HuH-7.5 (cell line): Measurements from ENCODE around the gene BTBD9.

ENCODE experiments used
- DNase-seq: peaks from one replicate; pipeline ENCODE4 v3.0.0; 2011; ENCODE audit warnings: low spot score

BTBD9 gene

DNA sequence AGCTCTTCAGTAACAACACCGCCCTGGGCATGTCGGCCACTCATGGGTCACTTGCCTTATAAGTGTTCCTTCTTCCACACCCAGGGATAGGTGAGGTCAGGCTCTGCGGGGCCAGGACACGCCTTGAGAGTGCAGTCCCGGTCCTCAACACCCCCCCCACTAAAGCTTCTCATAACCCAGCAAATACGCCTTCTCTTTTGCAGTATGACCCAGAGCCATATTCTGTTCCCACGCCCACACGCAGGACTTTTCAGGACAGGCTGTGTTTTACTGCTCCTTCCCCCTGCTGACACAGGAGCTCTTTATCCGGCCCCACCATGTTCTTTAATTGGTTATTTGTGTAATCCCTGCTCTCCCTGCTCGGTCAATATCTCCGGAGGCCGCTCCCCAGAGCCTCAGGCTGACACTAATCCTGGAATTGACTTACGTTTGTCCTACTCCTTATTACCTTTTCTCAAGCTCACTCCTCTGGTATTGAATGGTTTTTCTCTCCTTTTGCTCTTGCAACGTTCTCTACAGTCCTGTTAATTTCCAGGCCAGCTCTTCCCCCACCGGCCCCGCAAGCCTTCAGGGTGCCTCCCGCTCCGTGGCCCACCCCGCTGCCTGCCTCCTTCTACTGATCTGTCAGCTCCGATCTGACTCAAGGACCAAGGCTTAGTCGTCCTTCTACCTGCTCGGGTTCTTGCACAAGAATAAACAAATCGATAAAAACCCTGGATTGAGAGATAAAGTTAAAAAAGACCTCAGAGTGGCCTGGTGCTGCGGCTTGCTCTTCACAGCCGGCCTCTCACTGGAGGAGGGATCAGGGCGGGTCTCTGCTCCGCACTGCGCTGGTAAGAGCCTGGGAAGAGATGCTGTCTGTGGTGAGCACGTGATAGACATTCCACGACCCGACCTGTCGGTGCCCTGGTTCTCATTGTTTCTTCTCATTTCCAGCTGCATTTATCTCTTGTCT lies 462.7 kb downstream of the BTBD9 start:
- peak; percentile 57 for DNase-seq

GRCh38 chr6:38175786-38176185 lies 463.9 kb downstream of the BTBD9 start:
- no peak for DNase-seq

- DNase-seq, result no peak
Measured at GRCh38 chr6:38174806-38175495, 464.8 kb downstream of the BTBD9 start.

DNA sequence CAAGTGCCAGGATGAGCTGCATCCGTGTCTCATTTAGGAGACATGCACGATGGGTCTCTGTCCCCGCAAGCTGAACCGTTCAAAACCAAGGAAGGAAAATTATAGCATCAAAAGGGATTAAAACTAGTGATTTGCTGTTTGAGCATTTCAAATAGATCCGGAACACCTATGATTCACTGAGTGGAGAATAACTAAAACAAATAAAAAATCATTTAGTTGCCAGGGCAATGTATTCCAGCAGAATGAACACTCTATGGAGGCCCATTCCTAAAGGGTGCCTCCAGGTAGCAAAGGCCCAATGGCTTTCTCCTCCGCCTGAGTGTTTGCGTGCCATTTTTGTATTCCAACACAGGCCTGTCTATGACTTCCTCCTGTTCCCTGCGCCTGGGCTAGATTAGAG lies 465.4 kb downstream of the BTBD9 start:
- no peak for DNase-seq

- DNase-seq, result no peak
Measured at GRCh38 chr6:38173909-38174308, 465.8 kb downstream of the BTBD9 start.

DNA sequence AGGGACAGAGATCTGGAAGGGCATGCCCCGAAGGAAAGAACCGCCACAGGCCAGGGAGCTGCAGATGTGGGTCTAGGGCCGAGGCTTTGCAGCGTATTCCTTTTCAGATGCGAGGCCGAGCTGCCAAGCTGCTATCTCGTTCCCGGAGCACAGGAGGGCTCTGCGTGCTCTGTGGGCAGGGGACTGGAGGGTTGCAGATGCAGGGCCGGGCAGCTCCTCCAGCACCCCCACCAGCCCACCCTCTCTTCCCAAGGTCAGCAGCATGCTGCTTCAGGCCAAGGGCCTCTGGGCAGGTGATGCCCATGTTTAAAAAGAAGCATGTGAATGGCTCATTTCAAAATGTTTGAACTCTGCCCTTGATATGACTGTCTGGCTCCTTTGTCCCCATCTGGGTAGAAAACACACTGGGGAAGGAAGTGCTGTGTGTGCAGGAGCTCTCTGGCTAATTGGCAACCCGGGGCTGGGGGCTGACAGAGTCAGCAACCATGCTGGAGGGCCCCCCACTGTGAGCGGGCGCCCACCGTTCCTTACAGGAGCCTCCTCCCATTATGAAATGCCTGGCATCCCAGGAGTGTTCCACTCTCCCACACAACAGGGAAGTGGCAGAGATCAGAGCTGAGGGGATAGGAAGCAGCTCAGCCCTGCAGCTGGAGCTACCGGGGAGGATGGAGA lies 466.9 kb downstream of the BTBD9 start:
- DNase-seq, result no peak

GRCh38 chr6:38171997-38172738 lies 467.6 kb downstream of the BTBD9 start:
- DNase-seq, result no peak

DNA sequence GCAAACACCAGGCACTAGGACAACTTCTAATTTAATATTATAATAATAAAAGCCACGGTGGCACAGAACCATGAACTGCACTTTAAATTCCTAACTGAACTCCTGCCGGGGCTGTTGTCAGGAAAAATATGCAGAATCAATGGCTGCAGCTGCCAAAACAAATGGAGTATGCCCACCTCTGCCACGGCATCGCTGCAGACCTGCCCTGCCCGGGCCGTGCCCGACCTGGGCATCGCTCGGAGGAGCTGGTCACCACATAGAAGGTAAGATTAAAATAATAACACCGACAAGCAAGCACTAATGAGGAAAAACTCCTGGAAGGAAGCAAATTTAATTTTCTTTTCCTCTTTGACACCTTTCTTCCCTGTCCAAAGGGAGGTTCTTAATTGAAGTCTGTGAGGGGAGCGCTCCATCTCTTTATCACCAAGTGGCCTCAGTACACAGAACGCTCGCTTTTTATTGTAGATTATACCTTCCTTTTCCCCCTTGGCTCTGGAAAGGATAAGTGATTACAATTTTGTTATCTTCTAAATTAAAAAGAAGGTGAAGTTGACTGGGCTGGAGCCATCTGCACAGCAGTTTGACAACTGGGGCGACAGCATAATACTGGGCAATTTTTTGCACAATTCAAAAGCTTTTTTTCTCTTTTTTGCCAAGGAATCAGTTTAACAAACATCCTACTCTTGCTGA lies 468.9 kb downstream of the BTBD9 start:
- DNase-seq, result no peak

- no peak for DNase-seq
Measured at GRCh38 chr6:38169977-38170526, 469.7 kb downstream of the BTBD9 start.

GRCh38 chr6:38169221-38169976 lies 470.3 kb downstream of the BTBD9 start:
- no peak for DNase-seq

DNA sequence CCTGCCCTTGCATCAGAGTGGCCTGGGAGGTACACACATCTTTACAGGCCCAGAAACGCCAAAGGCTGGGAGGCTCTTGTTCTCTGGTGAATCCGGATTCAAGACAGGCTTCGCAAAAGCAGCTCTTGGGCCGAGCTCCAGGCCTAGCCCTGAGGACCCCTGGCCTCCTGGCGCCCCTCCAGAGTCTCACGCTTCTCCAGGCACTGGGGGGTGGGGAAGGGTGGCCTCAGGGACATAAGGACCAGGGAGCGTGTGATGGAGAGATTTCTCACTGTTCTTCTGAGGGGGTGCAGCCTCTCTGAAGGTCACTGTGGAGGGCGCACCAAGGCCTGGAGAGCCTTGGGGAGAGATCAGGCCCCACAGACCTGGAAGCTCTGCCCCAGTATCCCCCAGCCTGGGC lies 471.0 kb downstream of the BTBD9 start:
- DNase-seq, result no peak

- no peak for DNase-seq
Measured at GRCh38 chr6:38168126-38168525, 471.6 kb downstream of the BTBD9 start.

GRCh38 chr6:38167598-38167997 lies 472.1 kb downstream of the BTBD9 start:
- DNase-seq, result no peak

GRCh38 chr6:38166411-38167240 lies 473.1 kb downstream of the BTBD9 start:
- no peak for DNase-seq

DNA sequence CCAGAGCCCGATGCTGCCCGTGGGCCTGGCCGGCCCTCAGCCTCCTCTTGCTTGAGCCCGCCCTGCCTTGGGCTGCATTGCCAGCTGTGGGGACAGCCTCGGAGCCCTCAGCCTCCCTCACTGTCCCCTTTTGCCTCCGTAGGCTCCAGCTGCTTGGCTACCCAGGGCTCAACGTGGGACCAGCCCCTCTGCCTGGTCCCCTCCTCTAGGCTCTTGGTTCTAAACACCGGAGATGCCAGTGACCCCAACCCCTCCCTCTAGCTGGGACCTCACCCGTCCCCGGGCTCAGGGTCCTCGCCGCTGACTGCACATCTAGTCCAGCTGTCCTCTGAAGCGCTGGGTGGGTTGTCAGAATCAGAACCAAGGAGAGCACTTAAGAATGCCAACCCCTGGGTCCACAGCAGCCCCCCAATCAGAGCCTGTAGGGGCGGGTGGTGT lies 475.0 kb downstream of the BTBD9 start:
- DNase-seq, result no peak

GRCh38 chr6:38164131-38164481 lies 475.6 kb downstream of the BTBD9 start:
- DNase-seq, result no peak

DNA sequence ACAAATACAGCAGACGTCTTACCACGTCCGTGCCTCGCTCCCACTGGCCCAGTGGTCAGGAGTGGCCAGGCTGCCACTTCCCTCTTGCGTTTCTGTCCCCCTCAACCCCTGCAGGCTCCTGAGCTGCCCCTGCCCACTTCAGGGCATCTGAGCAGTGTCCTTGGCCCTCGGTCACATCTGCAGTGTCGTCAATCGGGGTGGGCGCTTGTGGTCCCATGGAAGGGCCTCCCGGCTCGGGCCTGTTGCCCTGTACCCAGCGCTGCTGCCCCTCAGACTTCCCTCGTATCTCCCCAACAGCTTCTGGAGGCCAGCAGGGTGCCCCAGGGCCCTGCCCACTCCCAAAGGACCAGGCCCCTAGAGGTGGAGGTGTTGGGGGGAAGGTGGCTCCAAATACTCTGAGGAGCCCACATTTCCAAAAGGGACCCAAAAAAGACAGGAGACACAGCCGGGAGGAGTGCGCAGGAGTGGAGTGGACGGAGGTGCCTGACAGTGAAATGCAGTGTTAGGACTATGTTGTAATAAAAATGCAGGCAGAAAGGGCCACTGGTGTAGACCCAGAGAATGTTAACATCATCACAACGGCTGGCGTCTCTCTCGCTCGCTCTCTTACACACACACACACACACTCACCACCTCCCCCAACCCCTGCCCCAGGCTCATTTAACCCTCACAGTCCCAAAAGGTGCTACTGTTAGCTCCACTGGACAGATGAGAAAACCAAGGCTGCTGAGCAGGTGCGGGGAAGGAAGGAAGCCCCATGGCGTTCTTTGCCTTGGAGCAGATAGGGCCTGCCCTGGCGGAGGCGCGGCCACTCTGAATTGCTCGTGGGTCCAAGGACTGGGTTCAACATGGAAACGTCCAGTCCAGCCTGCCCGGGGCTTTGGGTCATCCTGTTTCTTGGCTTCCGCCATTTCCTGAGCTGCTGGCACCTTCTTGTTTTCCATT lies 476.3 kb downstream of the BTBD9 start:
- no peak for DNase-seq

- DNase-seq, result no peak
Measured at GRCh38 chr6:38162493-38163185, 477.1 kb downstream of the BTBD9 start.
